HG03469 (cell line): ENCODE results near the gene CHTF18.
A peak's percentile ranks its signal among the peaks of the same experiment; 100 is the strongest.
"Not testable (repeated sequence)": the region's sequence is repeated elsewhere in the genome, so short reads cannot be mapped to it uniquely, and the experiment has no call there.

Source experiments
- ATAC-seq: cut with Tn5 transposase; IDR thresholded peaks from one replicate; pipeline ENCODE4 v1.9.1; 2021; ENCODE audit warnings: mild to moderate bottlenecking, moderate library complexity, moderate number of reproducible peaks; ENCODE audit not compliant: unreplicated experiment

Gene CHTF18

DNA sequence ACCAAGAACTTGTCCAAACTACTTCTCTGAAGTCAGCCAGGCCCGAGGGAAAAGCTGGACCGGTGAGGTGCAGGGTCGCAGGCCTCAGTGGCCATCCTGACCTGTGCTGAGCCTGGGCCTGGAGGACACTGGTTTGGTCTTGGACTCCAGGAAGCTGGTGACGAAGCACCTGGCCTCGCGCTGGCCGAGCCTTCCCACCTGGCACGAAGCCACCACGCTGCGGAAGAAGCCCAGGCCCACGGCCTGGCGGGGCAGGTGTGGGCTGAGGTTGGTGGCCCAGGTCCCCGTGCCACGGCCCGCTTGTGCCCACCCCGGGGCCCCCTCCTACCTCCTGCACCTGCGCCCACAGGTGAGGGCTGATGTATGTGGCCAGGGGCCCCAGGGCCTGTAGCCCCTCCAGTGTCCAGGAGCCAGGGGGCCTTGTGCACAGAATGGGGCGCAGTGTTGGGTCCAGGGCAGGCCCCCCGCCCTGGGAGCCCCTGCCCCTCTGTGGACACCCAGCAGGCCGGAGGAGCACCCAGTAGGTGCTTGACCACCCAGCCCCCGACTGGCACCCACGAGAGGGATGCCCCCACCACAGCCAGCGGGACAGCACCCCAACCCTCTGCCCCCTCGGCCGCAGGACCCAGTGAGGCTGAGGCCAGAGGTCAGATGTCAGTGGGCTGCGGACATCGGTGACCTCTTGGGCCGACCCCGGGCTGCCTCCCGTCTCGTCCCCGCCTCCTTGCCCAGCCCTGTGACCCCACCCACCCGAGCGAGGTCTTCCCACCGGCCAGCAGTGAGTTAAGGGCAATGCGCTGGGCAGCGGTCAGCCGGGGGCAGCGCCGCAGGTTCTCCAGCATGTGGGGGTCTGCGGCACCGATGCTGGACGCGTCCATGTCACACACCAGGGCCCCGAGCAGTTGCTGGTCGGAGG, 14.1 kb upstream of the CHTF18 start:
- ATAC-seq: no peak

DNA sequence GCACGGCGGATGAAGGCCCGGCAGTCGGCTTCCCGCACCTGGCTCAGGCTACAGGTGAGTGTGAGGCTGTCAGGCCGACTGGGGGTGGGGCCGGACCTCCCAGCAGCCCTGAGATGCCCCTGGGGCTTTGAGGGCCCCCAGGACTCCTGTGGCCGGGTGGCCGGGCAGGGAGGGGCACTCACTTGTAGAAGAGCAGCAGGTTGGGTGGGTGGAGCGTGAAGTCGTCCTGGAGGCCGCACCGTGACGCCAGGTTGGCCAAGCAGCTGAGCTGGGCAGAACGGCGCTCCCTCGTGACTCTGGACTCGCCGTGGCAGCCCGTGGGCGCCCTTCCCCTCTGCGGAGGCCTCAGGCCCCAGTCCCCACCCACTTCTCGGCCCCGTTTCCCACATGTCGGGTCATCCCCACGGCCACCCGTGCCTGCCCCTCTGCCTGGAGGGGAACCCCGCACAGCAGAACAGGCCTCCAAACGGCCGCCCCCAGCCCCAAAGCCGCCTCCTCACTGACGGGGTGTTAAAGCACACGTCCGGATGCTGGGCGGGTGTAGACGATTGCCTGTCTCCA, 13.1 kb upstream of the CHTF18 start:
- ATAC-seq: no peak

DNA sequence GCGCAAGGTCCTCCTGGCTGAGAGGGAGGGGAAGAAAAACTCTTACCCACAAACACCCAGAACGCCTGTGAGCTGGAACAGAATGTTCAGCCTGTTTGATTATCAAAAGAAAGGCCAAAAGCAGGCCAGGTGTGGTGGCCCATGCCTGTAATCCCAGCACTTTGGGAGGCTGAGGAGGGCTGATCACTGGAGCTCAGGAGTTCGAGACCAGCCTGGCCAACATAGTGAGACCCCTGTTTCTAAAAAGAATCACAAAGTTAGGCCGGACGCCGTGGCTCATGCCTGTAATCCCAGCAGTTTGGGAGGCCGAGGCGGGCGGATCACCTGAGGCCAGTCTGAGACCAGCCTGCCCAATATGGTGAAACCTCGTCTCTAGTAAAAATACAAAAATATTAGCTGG, 12.1 kb upstream of the CHTF18 start:
- not testable (repeated sequence) for ATAC-seq

DNA sequence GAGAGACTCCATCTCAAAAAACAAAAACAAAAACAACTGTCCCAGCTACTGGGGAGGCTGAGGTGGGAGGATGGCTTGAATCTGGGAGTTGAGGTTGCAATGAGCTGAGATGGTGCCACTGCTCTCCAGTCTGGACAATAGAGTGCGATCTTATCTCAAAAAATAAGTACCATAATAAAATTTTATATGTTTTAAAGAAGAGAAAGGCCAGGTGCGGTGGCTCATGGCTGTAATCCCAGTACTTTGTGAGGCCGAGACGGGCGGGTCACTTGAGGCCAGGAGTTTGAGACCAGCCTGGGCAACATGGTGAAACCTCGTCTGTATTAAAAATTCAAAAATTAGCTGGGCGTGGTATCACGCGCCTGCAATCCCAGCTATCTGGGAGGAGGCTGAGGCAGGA, 11.6 kb upstream of the CHTF18 start:
- no peak for ATAC-seq

DNA sequence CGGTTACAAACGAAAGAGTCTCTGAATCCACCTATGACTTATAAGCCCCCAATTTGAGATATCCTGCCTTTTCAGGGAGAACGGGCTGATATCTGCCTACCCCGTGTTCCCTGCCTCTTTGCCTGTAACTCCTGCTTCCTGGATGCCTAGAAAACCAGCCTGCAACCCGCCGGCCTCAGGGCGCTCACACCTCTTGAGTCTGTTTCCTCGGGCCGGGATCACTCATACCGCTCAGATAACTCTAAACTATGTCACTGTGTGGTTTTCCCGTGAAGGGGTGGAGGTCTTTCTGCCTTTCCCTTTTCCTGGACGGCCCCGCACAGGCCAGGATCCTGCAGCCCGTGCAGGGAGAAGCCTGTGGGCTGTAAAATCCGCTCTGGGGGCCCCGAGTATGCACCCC, 10.6 kb upstream of the CHTF18 start:
- ATAC-seq: no peak

DNA sequence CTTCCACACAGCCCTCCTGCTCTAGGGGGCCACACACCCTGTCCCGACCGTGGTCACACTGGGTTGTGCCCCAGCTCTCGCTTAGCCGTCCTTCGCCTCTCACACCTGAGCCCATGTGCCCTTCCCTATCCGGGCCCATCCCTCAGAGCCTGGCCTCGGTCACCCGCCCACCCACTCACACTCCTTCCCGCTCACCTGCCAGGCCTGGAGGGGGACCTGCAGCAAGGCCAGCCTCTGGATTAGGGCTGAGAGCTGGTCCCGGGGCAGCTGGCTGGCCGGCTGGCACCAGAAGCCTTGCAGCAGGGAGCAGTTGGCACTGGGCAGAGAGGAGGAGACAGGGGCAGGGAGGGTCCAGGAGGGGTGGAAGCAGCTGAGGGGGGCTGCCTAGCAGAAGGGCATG, 10.0 kb upstream of the CHTF18 start:
- no peak for ATAC-seq

DNA sequence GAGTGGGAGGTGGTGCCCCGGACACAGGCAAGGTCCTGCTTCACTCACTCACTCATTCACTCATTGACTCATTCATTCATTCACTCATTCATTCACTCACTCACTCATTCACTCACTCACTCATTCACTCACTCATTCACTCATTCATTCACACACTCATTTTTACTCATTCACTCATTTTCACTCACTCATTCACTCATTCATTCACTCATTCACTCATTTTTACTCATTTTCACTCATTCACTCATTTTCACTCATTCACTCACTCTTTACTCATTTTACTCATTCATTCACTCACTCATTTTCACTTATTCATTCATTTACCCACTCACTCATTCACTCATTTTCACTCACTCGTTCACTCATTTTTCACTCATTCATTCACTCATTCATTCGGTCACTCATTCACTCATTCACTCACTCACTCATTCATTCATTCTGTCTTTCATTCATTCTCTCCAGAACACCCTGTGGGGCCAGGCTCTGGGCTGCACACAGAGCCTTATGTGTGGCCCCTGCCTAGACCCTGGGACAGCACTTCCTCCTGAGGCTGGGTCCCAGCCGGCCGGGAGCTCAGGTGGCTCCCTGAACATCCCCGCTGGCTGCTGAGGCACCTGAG, 9.4 kb upstream of the CHTF18 start:
- no peak for ATAC-seq

DNA sequence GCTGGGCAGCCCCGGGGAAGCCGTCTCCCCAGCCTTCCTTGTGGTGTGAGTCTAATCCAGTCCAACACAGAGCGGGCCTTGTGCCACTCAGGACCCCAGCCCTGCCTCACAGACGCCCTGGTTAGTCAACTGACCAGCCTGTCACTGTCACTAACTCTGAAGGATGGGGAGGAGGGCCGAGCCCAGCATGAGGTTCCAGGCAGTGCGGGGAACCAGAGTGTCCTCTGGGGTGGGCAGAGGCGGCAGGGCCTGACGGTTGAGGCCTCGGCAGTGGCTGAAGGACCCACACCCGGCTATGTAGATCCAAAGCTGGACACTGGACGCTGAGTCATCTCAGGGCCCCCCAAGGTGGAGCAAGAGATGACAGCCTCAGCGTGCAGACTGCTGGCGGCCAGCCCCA, 8.9 kb upstream of the CHTF18 start:
- no peak for ATAC-seq

DNA sequence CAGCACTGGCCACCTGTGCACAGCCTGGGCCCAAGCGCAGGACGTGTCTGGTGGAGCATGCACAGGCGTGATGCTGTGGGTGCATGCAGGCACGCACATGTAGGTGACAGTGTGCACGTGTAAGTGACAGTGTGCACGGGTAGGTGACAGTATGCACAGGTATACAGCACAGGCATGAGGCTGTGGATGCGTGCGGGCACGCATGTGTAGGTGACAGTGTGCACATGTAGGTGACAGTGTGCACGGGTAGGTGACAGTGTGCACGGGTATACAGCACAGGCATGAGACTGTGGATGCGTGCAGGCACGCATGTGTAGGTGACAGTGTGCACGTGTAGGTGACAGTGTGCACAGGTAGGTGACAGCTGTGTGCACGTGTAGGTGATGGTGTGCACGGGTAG, 8.1 kb upstream of the CHTF18 start:
- ATAC-seq: no peak

DNA sequence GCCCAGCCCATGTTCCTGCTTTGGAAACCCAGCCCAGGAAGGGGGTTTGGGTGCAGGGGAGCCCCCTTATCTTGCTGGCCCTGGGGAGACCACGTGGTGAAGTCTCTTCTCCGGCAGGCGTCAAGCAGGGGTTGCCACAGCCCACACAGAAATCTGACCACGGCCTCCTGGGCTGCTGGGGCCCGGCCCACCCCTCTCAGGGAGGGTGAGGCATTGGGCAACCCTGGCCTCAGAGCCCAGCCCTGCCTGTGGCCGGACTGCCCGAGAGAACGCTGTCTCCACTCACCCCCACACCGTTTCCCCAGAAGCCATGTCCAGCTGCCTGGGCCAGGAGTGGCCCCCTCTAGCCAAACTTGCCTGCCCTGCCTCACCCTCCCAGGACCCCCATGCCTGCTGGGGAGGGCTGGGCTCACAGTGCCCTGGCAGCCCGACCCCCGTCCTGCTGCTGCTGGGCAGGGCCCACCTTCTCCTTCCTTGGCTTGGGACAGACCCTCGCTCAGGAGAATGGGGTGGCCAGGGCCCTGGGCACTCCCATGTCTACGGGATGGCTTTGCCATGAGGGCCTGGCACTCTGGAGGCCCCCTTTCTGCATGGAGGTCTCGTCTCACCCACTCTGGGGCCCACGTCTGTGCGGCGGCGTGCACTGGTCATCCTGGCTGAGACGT, 6.9 kb upstream of the CHTF18 start:
- no peak for ATAC-seq

DNA sequence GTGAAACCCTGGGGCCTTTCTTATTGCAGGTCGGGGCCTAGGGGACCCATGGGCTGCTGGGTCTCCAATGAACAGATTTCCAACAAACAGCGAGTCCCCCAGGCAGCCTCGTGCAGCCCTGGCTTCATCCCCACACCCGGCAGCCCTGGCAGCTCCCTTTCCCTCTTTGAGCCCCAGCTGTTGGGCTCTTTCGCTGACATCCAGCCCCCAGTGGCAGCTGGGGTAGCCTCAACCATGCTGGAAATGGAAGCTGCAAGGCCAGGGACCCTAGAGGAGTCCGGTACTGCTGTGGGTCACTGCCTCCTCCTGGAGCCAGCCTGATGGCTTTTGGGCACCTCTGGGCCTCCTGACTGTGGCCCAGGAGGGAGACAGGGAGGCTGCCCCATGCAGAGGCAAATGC, 6.2 kb upstream of the CHTF18 start:
- ATAC-seq: no peak

DNA sequence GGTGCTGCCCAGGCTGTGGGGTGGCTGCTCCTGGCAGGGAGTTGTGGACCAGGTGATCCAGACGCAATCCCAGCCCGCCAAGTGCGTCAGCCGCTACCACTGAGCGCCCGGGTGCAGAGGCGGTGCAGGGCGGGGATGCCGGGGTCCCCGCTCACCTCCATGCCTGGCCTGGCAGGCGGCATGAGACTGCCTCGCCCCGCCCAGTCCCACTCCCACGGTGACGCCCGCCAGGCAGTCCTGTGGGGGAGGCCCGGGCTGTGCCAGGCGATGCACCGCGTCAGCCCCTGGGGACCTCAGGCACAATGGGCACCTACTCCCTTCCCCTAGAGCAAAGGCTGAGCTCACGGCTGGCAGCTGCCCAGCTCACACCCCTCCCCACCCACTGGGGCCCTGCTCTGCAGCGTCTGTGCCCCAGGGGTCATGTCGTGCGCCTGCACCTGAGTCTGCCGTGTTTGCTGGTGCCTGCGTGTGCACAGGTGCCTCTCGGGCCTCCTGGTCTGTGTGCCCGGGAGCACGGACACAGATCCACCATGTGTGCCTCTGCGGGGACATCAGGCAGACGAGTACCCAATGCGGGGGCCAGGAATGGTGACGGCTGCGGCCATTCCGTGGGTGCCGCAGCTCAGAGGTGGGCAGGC, 5.5 kb upstream of the CHTF18 start:
- ATAC-seq: no peak

DNA sequence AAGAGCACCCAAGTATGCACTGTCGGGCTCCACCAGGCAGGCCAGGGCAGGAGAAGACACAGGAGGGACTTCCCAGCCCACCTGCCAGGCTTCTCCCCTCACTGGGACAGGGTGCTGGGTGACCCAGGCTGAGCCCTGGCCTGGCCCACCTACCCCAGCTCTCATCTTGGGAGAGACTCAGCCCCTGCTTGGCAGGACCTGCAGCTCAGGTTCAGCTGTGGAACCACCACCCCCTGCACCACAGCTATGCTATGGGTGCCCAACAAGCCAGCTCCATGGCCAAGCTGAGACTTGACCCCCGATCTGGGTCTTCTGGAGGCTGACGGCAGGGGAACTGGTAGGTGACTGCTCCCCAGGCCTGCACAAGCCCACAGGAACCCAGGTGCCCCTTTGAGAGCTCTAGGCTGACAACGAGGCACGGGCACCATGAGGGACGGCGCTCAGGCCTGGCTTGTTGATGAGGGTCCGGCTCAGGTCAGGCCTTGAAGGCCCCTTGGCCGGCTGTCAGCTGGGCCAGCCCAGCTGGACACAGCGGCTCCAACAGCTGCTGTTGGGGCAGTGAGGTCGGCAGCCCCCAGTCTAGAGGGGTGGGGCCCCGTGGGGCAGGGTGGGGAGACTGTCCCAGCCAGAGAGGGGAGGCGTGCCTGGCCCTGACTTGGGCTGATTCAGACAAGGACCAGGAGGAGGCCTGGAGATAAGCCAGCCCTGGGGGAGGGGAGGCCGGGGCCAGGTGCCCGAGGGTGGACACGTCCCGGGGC, 4.8 kb upstream of the CHTF18 start:
- ATAC-seq: no peak

DNA sequence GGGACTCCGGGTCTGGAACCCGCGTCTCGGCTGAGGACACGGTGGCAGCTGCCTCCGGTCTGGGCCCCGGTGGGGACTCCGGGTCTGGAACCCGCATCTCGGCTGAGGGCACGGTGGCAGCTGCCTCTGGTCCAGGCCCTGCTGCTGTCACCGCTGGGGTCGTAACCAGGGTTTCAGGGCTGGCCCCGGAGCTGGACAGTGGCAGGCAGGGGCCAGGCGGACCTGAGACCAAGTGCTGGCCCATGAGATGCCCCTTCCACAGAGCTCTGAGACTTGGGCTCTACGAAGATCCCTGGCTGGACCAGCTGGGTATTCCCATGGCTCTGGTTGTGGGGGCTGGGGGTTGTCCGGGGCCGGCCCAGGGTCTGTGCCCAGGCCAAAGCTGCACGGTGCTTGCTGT, 4.0 kb upstream of the CHTF18 start:
- no peak for ATAC-seq

DNA sequence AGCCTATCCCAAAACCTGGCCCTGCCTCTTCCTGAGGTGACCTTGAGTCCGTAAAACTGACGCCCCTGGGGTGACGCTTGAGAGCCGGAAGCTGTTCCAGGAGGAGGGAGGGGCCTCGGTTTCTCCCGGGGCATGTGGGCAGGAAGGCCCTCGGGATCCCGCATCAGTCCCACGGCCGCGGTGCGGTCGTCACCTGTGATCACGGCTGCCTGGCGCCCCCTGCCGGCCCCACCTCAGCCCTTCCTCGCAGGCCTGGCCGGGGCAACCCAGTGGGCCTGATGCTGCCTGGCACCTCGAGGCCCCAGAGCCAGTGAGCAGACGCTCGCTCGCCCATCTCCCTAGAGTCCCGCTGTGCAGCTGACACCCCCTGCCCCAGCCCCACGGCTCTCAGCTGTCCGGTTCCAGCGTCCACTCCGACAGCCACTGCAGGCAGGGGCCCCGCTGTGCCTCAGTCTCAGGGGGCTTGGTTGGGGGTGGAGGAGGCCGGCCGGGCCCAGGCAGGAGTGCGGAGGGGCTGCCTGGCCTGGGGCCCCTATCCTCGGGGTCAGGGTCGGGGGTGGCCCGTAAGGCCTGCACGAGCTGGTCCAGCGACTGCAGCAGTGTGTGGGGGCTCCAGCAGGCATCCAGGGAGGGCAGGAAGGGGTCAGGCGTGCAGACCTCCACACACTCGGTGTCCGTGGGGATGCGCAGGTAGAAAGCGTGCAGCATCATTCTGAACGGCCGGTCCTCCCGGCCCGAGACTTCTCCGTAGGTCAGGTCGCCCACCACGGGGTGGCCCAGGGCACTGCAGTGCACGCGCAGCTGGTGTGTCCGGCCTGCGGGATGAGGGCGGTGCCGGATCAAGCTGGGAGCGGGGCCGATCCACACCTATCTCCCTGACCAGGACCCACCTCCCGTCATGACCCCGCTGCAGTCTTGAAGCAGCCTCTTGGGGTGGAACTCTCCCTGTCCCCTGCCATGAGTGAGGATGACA, 2.6 kb upstream of the CHTF18 start:
- no peak for ATAC-seq

DNA sequence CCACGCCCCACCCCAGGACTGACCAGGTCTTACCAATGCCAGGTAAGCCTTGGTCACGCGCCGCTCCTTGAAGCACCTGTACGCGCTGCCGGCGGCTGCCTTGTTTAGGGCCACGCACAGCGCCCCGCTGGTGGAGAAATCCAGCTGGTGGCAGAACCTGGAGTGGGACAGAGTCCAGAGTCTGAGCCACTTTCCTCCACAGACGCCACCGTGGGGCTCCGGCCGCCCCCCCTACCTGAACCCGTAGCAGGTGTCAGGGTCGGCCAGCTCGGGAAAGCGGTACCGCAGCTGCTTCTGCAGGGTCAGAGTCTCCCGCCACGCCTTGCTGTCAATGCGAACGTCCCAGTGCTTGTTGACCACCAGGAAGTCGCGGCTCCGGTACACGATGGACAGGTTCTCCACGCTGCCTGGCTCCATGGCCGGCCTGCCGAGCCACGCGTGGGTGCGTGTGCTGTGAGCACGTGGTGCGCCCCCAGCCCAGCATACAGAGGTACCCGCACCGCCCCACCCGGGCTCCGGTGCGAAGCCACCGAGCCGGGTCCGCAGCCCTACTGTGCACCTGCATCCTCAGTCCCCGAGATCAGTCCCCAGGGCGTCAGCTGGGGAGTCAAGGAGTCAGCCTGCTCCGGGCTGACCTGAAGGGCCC, 976 bp upstream of the CHTF18 start:
- no peak for ATAC-seq

DNA sequence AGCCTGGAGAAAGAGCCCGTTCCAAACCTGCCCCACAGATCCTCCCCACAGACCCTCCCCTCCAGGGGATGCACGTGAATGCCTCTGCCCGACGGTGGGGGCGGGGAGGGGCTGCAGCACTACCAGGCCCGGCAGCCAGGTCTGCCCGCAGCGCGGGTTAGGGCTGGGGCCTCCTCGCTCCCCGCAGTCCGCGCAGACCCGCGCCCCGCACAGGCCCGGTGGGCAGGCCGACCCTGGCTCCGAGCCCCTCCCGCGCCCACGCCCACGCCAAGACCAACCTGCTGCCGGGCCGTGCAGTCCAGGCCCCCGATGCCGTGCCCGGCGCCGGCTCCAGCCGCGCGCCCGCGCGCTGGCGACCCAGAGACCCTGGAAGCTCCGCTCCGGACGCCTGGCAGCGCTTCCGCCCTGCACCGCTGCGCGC, 432 bp upstream of the CHTF18 start, which contains the start of gene RPUSD1:
Gene RPUSD1, minus strand, starts transcription at position 404 of the 421 bp plus-strand sequence. CDS start 644 bp downstream, outside the sequence.
- peak; percentile 3 for ATAC-seq

DNA sequence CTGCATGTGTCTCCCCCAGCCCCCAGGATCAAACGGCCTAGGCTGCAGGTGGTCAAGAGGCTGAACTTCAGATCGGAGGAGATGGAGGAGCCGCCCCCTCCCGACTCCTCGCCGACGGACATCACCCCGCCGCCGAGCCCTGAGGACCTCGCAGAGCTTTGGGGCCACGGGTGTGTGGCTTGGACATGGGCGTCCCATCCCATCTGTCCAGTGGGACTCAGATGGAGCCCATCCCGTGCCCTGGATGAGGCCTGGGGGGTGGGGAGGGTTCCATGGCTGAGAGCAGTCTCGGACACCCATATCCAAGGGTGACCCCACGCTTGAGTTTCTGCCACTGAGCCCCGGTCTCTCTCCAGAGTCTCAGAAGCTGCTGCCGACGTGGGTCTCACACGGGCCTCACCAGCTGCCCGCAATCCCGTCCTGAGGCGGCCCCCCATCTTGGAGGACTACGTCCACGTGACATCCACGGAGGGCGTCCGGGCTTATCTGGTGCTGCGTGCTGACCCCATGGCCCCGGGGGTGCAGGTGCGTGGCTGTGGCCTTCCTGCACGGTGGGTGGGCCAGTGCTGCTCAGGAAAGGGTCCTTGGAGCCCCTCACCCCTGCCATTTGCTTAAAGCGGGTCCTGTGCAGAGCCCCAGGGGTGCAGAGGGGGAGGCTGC, 901 bp downstream of the CHTF18 start:
- no peak for ATAC-seq
